Measurements from ENCODE around the gene TLR10.
A peak's percentile ranks its signal among the peaks of the same experiment; 100 is the strongest.
"Not testable (repeated sequence)": the region's sequence is repeated elsewhere in the genome, so short reads cannot be mapped to it uniquely, and the experiment has no call there.

Gene TLR10

DNA sequence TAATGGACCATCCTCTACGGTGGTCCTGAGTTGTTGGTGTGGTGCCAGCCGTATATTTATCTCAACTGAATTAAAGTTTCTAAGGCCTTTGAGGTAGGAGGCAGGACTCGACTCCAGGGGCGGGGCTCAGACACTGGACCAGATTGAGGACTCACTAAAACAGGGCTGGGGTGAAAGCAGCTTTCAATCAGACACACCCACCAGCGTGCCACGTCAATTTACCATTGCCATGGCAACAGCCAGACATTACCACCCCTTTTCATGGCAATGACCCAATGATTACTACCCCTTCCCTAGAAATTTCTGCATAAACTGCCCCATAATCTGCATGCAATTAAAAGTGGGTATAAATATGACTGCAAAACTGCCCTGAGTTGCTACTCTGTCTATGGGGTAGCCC, 28.5 kb upstream of the TLR10 start:
- H2AK5ac ChIP-seq (ENCODE audit: low read length, severe bottlenecking), result no peak overlapping the region
- H3K18ac ChIP-seq (ENCODE audit: low read depth in 1 of 2, low read length in 2 of 2), result no peak overlapping the region
- no peak overlapping the region for H2BK5ac ChIP-seq (ENCODE audit: low read depth, low read length, poor library complexity, severe bottlenecking)
- H3K27ac ChIP-seq (ENCODE audit: low read length, poor library complexity, severe bottlenecking), result no peak overlapping the region
- H4K8ac ChIP-seq (ENCODE audit: low read length), result no peak overlapping the region
- H3K9me3 ChIP-seq (ENCODE audit: control insufficient read depth, low read length), result no peaks in the 10 kb centered on the region
- H3K36me3 ChIP-seq (ENCODE audit: control insufficient read depth in 1 of 2, insufficient read depth in 2 of 2, low read depth in 1 of 2, low read length in 2 of 2), result no peaks in the 10 kb centered on the region
- H3K27me3 ChIP-seq (ENCODE audit: control insufficient read depth in 1 of 2, insufficient read depth in 1 of 2, low read length in 2 of 2), result no peaks in the 10 kb centered on the region
- H3K9ac ChIP-seq (ENCODE audit: low read length), result no peak overlapping the region
- H2BK120ac ChIP-seq (ENCODE audit: low read depth, low read length), result no peak overlapping the region
- no peak overlapping the region for H3K4me2 ChIP-seq (ENCODE audit: low read length, poor library complexity, severe bottlenecking)
- whole genome bisulfite sequencing, result 89% methylated on average over 5 of the region's 6 CpGs
- H3K23ac ChIP-seq (ENCODE audit: low read length in 2 of 2), result no peak overlapping the region
- H3K4ac ChIP-seq (ENCODE audit: low read depth in 1 of 2, low read length in 2 of 2), result no peak overlapping the region
- no peaks in the 10 kb centered on the region for H3K79me1 ChIP-seq (replicated peaks; ENCODE audit: low read length, poor library complexity, severe bottlenecking)
- no peak overlapping the region for H2BK12ac ChIP-seq (ENCODE audit: low read length in 2 of 2)
- H3K4me3 ChIP-seq (ENCODE audit: insufficient read depth in 1 of 2, low read depth in 1 of 2, low read length in 2 of 2), result no peak overlapping the region
- no peak overlapping the region for H2AFZ ChIP-seq (ENCODE audit: low read depth, low read length)
- H3K4me1 ChIP-seq (ENCODE audit: control insufficient read depth, insufficient read depth, low read depth, low read length), result no peaks in the 10 kb centered on the region
- no peak for DNase-seq
- no peak overlapping the region for H3K14ac ChIP-seq (ENCODE audit: low read length in 2 of 2)
- no peak overlapping the region for H2BK15ac ChIP-seq (ENCODE audit: low read depth, poor library complexity, severe bottlenecking)
- no peak overlapping the region for H4K91ac ChIP-seq (ENCODE audit: low read length)

DNA sequence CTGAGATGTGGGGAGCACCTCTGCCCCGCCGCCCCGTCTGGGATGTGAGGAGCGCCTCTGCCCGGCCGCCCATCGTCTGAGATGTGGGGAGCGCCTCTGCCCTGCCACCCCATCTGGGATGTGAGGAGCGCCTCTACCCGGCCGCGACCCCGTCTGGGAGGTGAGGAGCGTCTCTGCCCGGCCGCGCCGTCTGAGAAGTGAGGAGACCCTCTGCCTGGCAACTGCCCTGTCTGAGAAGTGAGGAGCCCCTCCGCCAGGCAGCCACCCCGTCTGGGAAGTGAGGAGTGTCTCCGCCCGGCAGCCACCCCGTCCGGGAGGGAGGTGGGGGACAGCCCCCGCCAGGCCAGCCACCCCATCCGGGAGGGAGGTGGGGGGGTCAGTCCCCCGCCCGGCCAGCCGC, 24.7 kb upstream of the TLR10 start:
- H4K91ac ChIP-seq (ENCODE audit: low read length); H3K4ac ChIP-seq (ENCODE audit: low read depth in 1 of 2, low read length in 2 of 2); H3K4me3 ChIP-seq (ENCODE audit: insufficient read depth in 1 of 2, low read depth in 1 of 2, low read length in 2 of 2); H3K9ac ChIP-seq (ENCODE audit: low read length); H3K14ac ChIP-seq (ENCODE audit: low read length in 2 of 2); H2BK12ac ChIP-seq (ENCODE audit: low read length in 2 of 2); H3K9me3 ChIP-seq (ENCODE audit: control insufficient read depth, low read length); H2AFZ ChIP-seq (ENCODE audit: low read depth, low read length); H3K18ac ChIP-seq (ENCODE audit: low read depth in 1 of 2, low read length in 2 of 2); H3K79me1 ChIP-seq (replicated peaks; ENCODE audit: low read length, poor library complexity, severe bottlenecking); H2BK5ac ChIP-seq (ENCODE audit: low read depth, low read length, poor library complexity, severe bottlenecking); H3K36me3 ChIP-seq (ENCODE audit: control insufficient read depth in 1 of 2, insufficient read depth in 2 of 2, low read depth in 1 of 2, low read length in 2 of 2); H3K4me1 ChIP-seq (ENCODE audit: control insufficient read depth, insufficient read depth, low read depth, low read length); H2AK5ac ChIP-seq (ENCODE audit: low read length, severe bottlenecking); H3K27ac ChIP-seq (ENCODE audit: low read length, poor library complexity, severe bottlenecking); H2BK15ac ChIP-seq (ENCODE audit: low read depth, poor library complexity, severe bottlenecking); DNase-seq; H3K27me3 ChIP-seq (ENCODE audit: control insufficient read depth in 1 of 2, insufficient read depth in 1 of 2, low read length in 2 of 2); H4K8ac ChIP-seq (ENCODE audit: low read length); H2BK120ac ChIP-seq (ENCODE audit: low read depth, low read length); H3K23ac ChIP-seq (ENCODE audit: low read length in 2 of 2); H3K4me2 ChIP-seq (ENCODE audit: low read length, poor library complexity, severe bottlenecking): not testable (repeated sequence)
- WGBS, result 94% methylated on average over 19 of the region's 29 CpGs

DNA sequence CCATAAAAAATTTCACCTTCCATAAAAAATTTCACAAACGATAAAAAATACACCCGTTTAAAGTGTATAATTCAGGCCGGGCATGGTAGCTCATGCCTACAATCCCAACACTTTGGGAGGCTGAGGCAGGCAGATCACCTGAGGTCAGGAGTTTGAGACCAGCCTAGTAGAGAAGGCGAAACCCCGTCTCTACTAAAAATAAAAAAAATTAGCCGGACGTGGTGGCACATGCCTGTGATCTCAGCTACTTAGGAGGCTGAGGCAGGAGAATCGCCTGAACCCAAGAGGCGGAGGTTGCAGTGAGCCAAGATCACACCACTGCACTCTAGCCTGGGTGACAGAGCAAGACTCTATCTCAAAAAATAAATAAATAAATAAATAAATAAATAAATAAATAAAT, 23.5 kb upstream of the TLR10 start:
- not testable (repeated sequence) for H4K8ac ChIP-seq (ENCODE audit: low read length); H2BK5ac ChIP-seq (ENCODE audit: low read depth, low read length, poor library complexity, severe bottlenecking); H3K18ac ChIP-seq (ENCODE audit: low read depth in 1 of 2, low read length in 2 of 2); H3K14ac ChIP-seq (ENCODE audit: low read length in 2 of 2); H3K4me2 ChIP-seq (ENCODE audit: low read length, poor library complexity, severe bottlenecking); DNase-seq; H3K9ac ChIP-seq (ENCODE audit: low read length); H3K27me3 ChIP-seq (ENCODE audit: control insufficient read depth in 1 of 2, insufficient read depth in 1 of 2, low read length in 2 of 2); H3K4me1 ChIP-seq (ENCODE audit: control insufficient read depth, insufficient read depth, low read depth, low read length); H2AFZ ChIP-seq (ENCODE audit: low read depth, low read length); H3K27ac ChIP-seq (ENCODE audit: low read length, poor library complexity, severe bottlenecking); H3K23ac ChIP-seq (ENCODE audit: low read length in 2 of 2); H3K4me3 ChIP-seq (ENCODE audit: insufficient read depth in 1 of 2, low read depth in 1 of 2, low read length in 2 of 2); H3K9me3 ChIP-seq (ENCODE audit: control insufficient read depth, low read length); H2BK120ac ChIP-seq (ENCODE audit: low read depth, low read length); H2AK5ac ChIP-seq (ENCODE audit: low read length, severe bottlenecking); H4K91ac ChIP-seq (ENCODE audit: low read length); H3K79me1 ChIP-seq (replicated peaks; ENCODE audit: low read length, poor library complexity, severe bottlenecking); H2BK15ac ChIP-seq (ENCODE audit: low read depth, poor library complexity, severe bottlenecking); H3K36me3 ChIP-seq (ENCODE audit: control insufficient read depth in 1 of 2, insufficient read depth in 2 of 2, low read depth in 1 of 2, low read length in 2 of 2); H3K4ac ChIP-seq (ENCODE audit: low read depth in 1 of 2, low read length in 2 of 2); H2BK12ac ChIP-seq (ENCODE audit: low read length in 2 of 2)
- 95% methylated on average over 8 of the region's 9 CpGs for WGBS

DNA sequence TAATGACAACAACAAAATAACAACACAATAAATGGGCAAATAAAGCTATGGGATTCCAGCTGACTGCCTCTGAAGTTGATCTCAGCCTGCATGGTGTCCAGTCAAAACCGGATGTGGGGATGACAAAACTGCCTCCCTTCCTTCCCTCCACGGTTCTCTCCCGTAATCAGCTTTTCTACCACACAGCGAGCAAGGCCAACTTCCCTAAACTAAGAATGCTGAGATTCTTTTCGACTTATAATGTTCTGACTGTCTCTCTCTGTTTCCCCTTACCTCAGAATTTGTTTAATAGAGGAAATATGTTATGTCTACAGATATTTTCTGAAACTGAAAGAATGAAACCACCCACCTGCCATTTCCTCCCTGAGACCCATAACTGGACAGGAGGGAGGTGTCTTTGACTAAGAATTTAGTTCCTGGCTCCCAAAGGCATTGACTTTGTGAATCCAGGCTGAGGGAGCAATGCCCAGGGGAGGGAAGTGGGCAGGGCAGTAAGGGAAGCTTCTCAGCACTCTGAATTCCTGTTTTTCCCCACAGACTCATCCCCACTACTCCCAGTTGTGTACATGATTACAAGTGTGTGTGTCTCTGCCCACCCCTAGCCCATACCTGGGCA, 22.8 kb upstream of the TLR10 start:
- H3K79me1 ChIP-seq (replicated peaks; ENCODE audit: low read length, poor library complexity, severe bottlenecking), result no peaks in the 10 kb centered on the region
- H3K4ac ChIP-seq (ENCODE audit: low read depth in 1 of 2, low read length in 2 of 2), result no peak overlapping the region
- H3K9me3 ChIP-seq (ENCODE audit: control insufficient read depth, low read length), result no peaks in the 10 kb centered on the region
- H2BK12ac ChIP-seq (ENCODE audit: low read length in 2 of 2), result no peak overlapping the region
- no peak overlapping the region for H4K8ac ChIP-seq (ENCODE audit: low read length)
- H3K4me2 ChIP-seq (ENCODE audit: low read length, poor library complexity, severe bottlenecking), result no peak overlapping the region
- H3K27me3 ChIP-seq (ENCODE audit: control insufficient read depth in 1 of 2, insufficient read depth in 1 of 2, low read length in 2 of 2), result no peaks in the 10 kb centered on the region
- no peak overlapping the region for H3K18ac ChIP-seq (ENCODE audit: low read depth in 1 of 2, low read length in 2 of 2)
- no peak overlapping the region for H3K14ac ChIP-seq (ENCODE audit: low read length in 2 of 2)
- WGBS, result 90% methylated on average over 3 of the region's 5 CpGs
- no peaks in the 10 kb centered on the region for H3K36me3 ChIP-seq (ENCODE audit: control insufficient read depth in 1 of 2, insufficient read depth in 2 of 2, low read depth in 1 of 2, low read length in 2 of 2)
- no peak overlapping the region for H3K23ac ChIP-seq (ENCODE audit: low read length in 2 of 2)
- H3K9ac ChIP-seq (ENCODE audit: low read length), result peak overlapping the region; percentile 68
- no peak overlapping the region for H2AFZ ChIP-seq (ENCODE audit: low read depth, low read length)
- peaks cover 2% of the 10 kb centered on the region for H3K4me1 ChIP-seq (ENCODE audit: control insufficient read depth, insufficient read depth, low read depth, low read length)
- DNase-seq, result no peak
- H2AK5ac ChIP-seq (ENCODE audit: low read length, severe bottlenecking), result no peak overlapping the region
- peak overlapping the region in 1 of 2 experiments; percentile 45 for H3K4me3 ChIP-seq (ENCODE audit: insufficient read depth in 1 of 2, low read depth in 1 of 2, low read length in 2 of 2)
- no peak overlapping the region for H2BK15ac ChIP-seq (ENCODE audit: low read depth, poor library complexity, severe bottlenecking)
- no peak overlapping the region for H2BK5ac ChIP-seq (ENCODE audit: low read depth, low read length, poor library complexity, severe bottlenecking)
- H2BK120ac ChIP-seq (ENCODE audit: low read depth, low read length), result no peak overlapping the region
- no peak overlapping the region for H3K27ac ChIP-seq (ENCODE audit: low read length, poor library complexity, severe bottlenecking)
- no peak overlapping the region for H4K91ac ChIP-seq (ENCODE audit: low read length)

Measured in mesenchymal stem cell (in vitro differentiated cells and primary cell).